ENCODE data around the gene ABLIM1. TPM values are rescaled to one million over a fixed set of nuclear protein-coding genes. Genes with fewer than 3 reads are reported as not detected.

ABLIM1 gene
- total and polyA plus RNA-seq, 10 donors = 11.0 to 59.4 (median 38.7) TPM

- H3K36me3 ChIP-seq = no peaks in the 10 kb centered on the region
- no peaks in the 10 kb centered on the region for H3K27me3 ChIP-seq (replicated peaks in 1 of 7)
- WGBS, 5 donors = 81 to 92% (median 87%) methylated on average over 5 of the region's 5 CpGs
- no peak for DNase-seq
- intact Hi-C loops (cut with DNase I; ENCODE audit: low total_unique reads) = no loop called here
- H3K27ac ChIP-seq = no peak overlapping the region
- H3K9me3 ChIP-seq = no peaks in the 10 kb centered on the region
- no peak overlapping the region for H3K4me3 ChIP-seq
- H3K4me1 ChIP-seq = peaks cover 0 to 6% (median 0%) of the 10 kb centered on the region in 6 donors
- TF ChIP-seq POLR2A (IDR thresholded peaks at IDR 0.05) (no peak), CTCF (IDR thresholded peaks at IDR 0.05 in 8 of 11, conservative IDR thresholded peaks at IDR 0.05 in 3 of 11) (no peak), POLR2AphosphoS5 (IDR thresholded peaks at IDR 0.05) (no peak)
These were observed 15.3 kb downstream of the ABLIM1 start for GRCh38 chr10:114642729-114643128.

DNA sequence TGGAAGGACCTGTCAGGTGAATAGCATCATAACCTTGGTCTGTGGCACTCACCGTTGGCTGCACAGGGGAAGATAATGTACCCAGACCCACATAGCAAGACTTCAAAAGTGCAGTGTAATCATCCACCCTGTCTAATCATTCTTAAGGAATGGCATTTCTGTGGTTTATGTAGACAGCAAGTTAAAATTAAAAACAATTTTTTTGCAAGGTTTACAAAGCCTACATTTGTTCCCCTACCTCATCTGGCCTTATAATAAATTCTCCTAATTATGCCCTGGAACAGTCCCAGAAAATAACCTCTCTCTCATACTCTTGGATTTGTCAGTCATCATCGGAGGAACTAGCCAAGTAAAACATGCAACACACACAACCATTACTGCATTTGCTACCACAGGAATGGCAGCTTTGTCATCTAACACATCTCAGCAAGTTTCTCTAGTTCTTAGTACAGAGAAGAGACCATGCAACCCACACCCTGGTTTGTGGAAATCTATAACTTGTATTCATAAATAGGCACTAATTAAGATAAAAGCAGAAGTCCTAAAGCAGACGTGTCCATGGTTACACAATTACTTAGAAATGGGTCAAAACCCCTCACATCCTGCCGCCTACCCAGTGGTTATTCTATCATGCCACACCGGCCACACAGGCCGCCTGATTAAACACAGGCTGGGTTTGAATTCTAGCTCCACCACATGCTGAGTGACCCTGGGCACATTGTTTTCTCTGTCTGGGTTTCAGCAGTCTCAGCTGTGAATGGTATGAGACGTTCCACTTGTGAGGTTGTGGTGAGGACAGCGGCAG is 19.1 kb downstream of the ABLIM1 start:
- H3K4me3 ChIP-seq = no peak overlapping the region
- DNase-seq = no peak
- intact Hi-C loops (cut with DNase I; ENCODE audit: low total_unique reads) = no loop called here
- H3K27ac ChIP-seq = no peak overlapping the region
- H3K4me1 ChIP-seq = peaks cover 0 to 12% (median 0%) of the 10 kb centered on the region in 6 donors
- TF ChIP-seq CTCF (IDR thresholded peaks at IDR 0.05 in 8 of 11, conservative IDR thresholded peaks at IDR 0.05 in 3 of 11) (no peak), POLR2AphosphoS5 (IDR thresholded peaks at IDR 0.05) (no peak), POLR2A (IDR thresholded peaks at IDR 0.05) (no peak)
- peaks cover 0 to 19% (median 0%) of the 10 kb centered on the region in 7 donors for H3K27me3 ChIP-seq (replicated peaks in 1 of 7)
- 41 to 54% (median 47%) methylated on average over 8 of the region's 8 CpGs for WGBS, 5 donors
- no peaks in the 10 kb centered on the region for H3K9me3 ChIP-seq
- H3K36me3 ChIP-seq = no peaks in the 10 kb centered on the region

- TF ChIP-seq POLR2AphosphoS5 (IDR thresholded peaks at IDR 0.05) (no peak), CTCF (IDR thresholded peaks at IDR 0.05 in 8 of 11, conservative IDR thresholded peaks at IDR 0.05 in 3 of 11) (no peak), POLR2A (IDR thresholded peaks at IDR 0.05) (no peak)
- H3K27ac ChIP-seq = no peak overlapping the region
- 92 to 96% (median 93%) methylated on average over 6 of the region's 6 CpGs for WGBS, 5 donors
- no peaks in the 10 kb centered on the region for H3K36me3 ChIP-seq
- peaks cover 2 to 41% (median 21%) of the 10 kb centered on the region in 6 donors for H3K4me1 ChIP-seq
- H3K9me3 ChIP-seq = no peaks in the 10 kb centered on the region
- H3K27me3 ChIP-seq (replicated peaks in 1 of 7) = peaks cover 0 to 49% (median 21%) of the 10 kb centered on the region in 7 donors
- DNase-seq = no peak
- H3K4me3 ChIP-seq = no peak overlapping the region
- intact Hi-C loops (cut with DNase I; ENCODE audit: low total_unique reads) = no loop called here
These were observed 22.1 kb downstream of the ABLIM1 start for GRCh38 chr10:114635797-114636550.

DNA sequence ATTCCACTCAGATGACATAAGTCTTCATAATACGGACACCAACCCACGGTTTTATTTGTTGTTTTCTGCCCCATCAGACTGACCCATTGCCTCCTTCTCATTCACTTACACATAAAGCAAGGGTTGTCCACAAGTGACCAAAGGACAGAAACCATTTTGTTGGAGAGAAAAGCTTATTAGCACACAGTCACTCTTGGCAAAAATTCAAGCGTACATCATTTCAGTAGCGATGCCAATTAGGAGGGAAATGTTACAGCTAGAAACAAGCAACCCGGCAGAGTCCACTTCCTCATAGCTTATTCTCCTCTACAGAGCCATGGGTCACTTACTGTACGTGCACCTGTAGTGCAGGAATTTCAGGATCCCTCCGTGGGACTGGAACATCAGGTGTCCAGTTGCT is 23.0 kb downstream of the ABLIM1 start:
- Histone ChIP-seq H3K4me1 (peaks cover 2 to 41% (median 21%) of the 10 kb centered on the region in 6 donors), H3K4me3 (no peak overlapping the region), H3K27me3 (replicated peaks in 1 of 7) (peaks cover 0 to 57% (median 24%) of the 10 kb centered on the region in 7 donors), H3K9me3 (no peaks in the 10 kb centered on the region), H3K36me3 (no peaks in the 10 kb centered on the region), H3K27ac (peak overlapping the region in 4 of 8 donors; percentile 6 to 28 (median 10))
- no peak for TF ChIP-seq CTCF (IDR thresholded peaks at IDR 0.05 in 8 of 11, conservative IDR thresholded peaks at IDR 0.05 in 3 of 11)
- TF ChIP-seq POLR2AphosphoS5 (IDR thresholded peaks at IDR 0.05) = no peak
- TF ChIP-seq POLR2A (IDR thresholded peaks at IDR 0.05) = no peak
- no peak for DNase-seq
- intact Hi-C loops (cut with DNase I; ENCODE audit: low total_unique reads) = no loop called here
- 67 to 81% (median 75%) methylated on average over 7 of the region's 7 CpGs for WGBS, 5 donors
